ENCODE data around the gene SV2B.

GRCh38 chr15:91136386-91136923 is 36.4 kb downstream of the SV2B start:
- TF ChIP-seq CTCF (IDR thresholded peaks at IDR 0.05) (no peak), POLR2A (IDR thresholded peaks at IDR 0.05) (no peak), POLR2AphosphoS5 (IDR thresholded peaks at IDR 0.05) (no peak)

All from breast epithelium (tissue), 3 donors.